ENCODE measurements around the gene SAYSD1.

SAYSD1 gene

DNA sequence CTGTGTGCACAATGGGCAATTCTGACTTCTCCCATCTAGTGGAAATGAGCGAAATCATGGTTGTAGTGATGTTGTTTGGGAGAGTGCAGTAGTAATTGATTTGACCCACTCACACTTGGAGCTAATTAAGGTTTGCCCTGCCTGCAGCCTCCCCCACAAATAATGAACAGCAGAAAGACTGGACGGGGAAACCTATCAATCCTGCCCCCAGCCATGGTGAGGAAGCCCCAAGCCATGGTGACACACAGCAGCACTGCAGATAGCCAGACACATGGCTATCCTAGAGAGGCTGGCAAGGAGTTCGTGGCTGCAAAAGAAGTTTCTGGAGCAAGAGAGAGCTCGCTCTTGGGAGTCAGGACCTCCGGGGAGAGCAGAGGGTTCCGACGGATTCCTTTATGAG lies 27.8 kb downstream of the SAYSD1 start:
- Histone ChIP-seq H3K27me3 (ENCODE audit: insufficient read depth, low read length, poor library complexity, severe bottlenecking) (no peaks in the 10 kb centered on the region), H3K4me1 (ENCODE audit: insufficient read depth, low read length, poor library complexity, severe bottlenecking) (peaks cover 29% of the 10 kb centered on the region), H2AFZ (ENCODE audit: low read length) (no peak overlapping the region), H3K79me2 (ENCODE audit: insufficient read depth, low read length) (no peaks in the 10 kb centered on the region), H3K36me3 (ENCODE audit: insufficient read depth, low read length) (no peaks in the 10 kb centered on the region), H4K20me1 (ENCODE audit: insufficient read depth, low read length, poor library complexity, severe bottlenecking) (no peaks in the 10 kb centered on the region), H3K4me2 (ENCODE audit: low read depth, low read length, poor library complexity, severe bottlenecking) (no peak overlapping the region), H3K9me3 (ENCODE audit: insufficient read depth, low read depth, low read length) (no peaks in the 10 kb centered on the region), H3K4me3 (ENCODE audit: low read length, poor library complexity, severe bottlenecking) (no peak overlapping the region), H3K9ac (ENCODE audit: low read depth, low read length, poor library complexity, severe bottlenecking) (no peak overlapping the region), H3F3A (ENCODE audit: low read depth) (no peaks in the 10 kb centered on the region), H3K9me2 (replicated peaks; ENCODE audit: low read depth, low read length) (no peaks in the 10 kb centered on the region)
- no peak for TF ChIP-seq EZH2phosphoT487 (IDR thresholded peaks at IDR 0.05; ENCODE audit: borderline replicate concordance)
- TF ChIP-seq, protein P1, sequence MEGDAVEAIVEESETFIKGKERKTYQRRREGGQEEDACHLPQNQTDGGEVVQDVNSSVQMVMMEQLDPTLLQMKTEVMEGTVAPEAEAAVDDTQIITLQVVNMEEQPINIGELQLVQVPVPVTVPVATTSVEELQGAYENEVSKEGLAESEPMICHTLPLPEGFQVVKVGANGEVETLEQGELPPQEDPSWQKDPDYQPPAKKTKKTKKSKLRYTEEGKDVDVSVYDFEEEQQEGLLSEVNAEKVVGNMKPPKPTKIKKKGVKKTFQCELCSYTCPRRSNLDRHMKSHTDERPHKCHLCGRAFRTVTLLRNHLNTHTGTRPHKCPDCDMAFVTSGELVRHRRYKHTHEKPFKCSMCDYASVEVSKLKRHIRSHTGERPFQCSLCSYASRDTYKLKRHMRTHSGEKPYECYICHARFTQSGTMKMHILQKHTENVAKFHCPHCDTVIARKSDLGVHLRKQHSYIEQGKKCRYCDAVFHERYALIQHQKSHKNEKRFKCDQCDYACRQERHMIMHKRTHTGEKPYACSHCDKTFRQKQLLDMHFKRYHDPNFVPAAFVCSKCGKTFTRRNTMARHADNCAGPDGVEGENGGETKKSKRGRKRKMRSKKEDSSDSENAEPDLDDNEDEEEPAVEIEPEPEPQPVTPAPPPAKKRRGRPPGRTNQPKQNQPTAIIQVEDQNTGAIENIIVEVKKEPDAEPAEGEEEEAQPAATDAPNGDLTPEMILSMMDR (conservative IDR thresholded peaks at IDR 0.05; ENCODE audit: low read length) = no peak

DNA sequence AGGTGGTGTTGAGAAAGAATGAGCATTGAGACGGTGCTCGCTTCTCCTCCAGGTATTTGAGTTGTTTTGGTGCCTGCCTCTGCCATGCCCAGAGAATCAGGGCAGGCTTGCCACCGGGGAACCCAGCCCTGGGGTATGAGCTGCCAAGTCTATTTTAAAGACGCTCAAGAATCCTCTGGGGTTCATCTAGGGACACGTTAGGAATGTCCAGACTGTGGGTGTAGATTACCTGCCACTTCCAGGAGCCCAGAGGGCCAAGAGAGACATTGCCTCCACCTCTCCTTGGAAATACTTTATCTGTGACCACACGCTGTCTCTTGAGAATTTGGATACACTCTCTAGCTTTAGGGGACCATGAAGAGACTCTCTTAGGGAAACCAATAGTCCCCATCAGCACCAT lies 28.3 kb downstream of the SAYSD1 start:
- no peaks in the 10 kb centered on the region for H3K36me3 ChIP-seq (ENCODE audit: insufficient read depth, low read length)
- H2AFZ ChIP-seq (ENCODE audit: low read length) = no peak overlapping the region
- H3K79me2 ChIP-seq (ENCODE audit: insufficient read depth, low read length) = no peaks in the 10 kb centered on the region
- H3K9ac ChIP-seq (ENCODE audit: low read depth, low read length, poor library complexity, severe bottlenecking) = no peak overlapping the region
- no peak overlapping the region for H3K4me2 ChIP-seq (ENCODE audit: low read depth, low read length, poor library complexity, severe bottlenecking)
- H3K27me3 ChIP-seq (ENCODE audit: insufficient read depth, low read length, poor library complexity, severe bottlenecking) = no peaks in the 10 kb centered on the region
- H3K4me3 ChIP-seq (ENCODE audit: low read length, poor library complexity, severe bottlenecking) = no peak overlapping the region
- H3K4me1 ChIP-seq (ENCODE audit: insufficient read depth, low read length, poor library complexity, severe bottlenecking) = peaks cover 26% of the 10 kb centered on the region
- TF ChIP-seq, protein P1 (conservative IDR thresholded peaks at IDR 0.05; ENCODE audit: low read length) = no peak
- TF ChIP-seq EZH2phosphoT487 (IDR thresholded peaks at IDR 0.05; ENCODE audit: borderline replicate concordance) = no peak
- H3K9me3 ChIP-seq (ENCODE audit: insufficient read depth, low read depth, low read length) = no peaks in the 10 kb centered on the region
- no peaks in the 10 kb centered on the region for H3F3A ChIP-seq (ENCODE audit: low read depth)
- no peaks in the 10 kb centered on the region for H3K9me2 ChIP-seq (replicated peaks; ENCODE audit: low read depth, low read length)
- no peaks in the 10 kb centered on the region for H4K20me1 ChIP-seq (ENCODE audit: insufficient read depth, low read length, poor library complexity, severe bottlenecking)

DNA sequence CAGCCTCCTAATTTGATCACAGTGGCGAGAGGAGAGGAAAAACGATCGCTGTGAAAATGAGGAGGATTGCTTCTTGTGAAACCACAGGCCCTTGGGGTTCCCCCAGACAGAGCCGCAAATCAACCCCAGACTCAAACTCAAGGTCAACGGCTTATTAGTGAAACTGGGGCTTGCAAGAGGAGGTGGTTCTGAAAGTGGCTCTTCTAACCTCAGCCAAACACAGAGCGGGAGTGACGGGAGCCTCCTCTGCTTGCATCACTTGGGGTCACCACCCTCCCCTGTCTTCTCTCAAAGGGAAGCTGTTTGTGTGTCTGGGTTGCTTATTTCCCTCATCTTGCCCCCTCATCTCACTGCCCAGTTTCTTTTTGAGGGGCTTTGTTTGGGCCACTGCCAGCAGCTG lies 28.7 kb downstream of the SAYSD1 start:
- Histone ChIP-seq H3K4me2 (ENCODE audit: low read depth, low read length, poor library complexity, severe bottlenecking) (no peak overlapping the region), H3K9ac (ENCODE audit: low read depth, low read length, poor library complexity, severe bottlenecking) (no peak overlapping the region), H3K79me2 (ENCODE audit: insufficient read depth, low read length) (no peaks in the 10 kb centered on the region), H4K20me1 (ENCODE audit: insufficient read depth, low read length, poor library complexity, severe bottlenecking) (no peaks in the 10 kb centered on the region), H3K4me3 (ENCODE audit: low read length, poor library complexity, severe bottlenecking) (no peak overlapping the region), H3K27me3 (ENCODE audit: insufficient read depth, low read length, poor library complexity, severe bottlenecking) (no peaks in the 10 kb centered on the region), H2AFZ (ENCODE audit: low read length) (no peak overlapping the region), H3K4me1 (ENCODE audit: insufficient read depth, low read length, poor library complexity, severe bottlenecking) (peaks cover 26% of the 10 kb centered on the region), H3F3A (ENCODE audit: low read depth) (no peaks in the 10 kb centered on the region), H3K9me3 (ENCODE audit: insufficient read depth, low read depth, low read length) (no peaks in the 10 kb centered on the region), H3K36me3 (ENCODE audit: insufficient read depth, low read length) (no peaks in the 10 kb centered on the region), H3K9me2 (replicated peaks; ENCODE audit: low read depth, low read length) (no peaks in the 10 kb centered on the region)
- no peak for TF ChIP-seq EZH2phosphoT487 (IDR thresholded peaks at IDR 0.05; ENCODE audit: borderline replicate concordance)
- TF ChIP-seq, protein P1 (conservative IDR thresholded peaks at IDR 0.05; ENCODE audit: low read length) = no peak
